Fibroblast of peridontal ligament (primary cell): Measurements from ENCODE around the gene CARD11.

Experiments
- DNase-seq: peaks from one replicate; pipeline ENCODE4 v3.0.0-alpha.2; 2010; ENCODE audit errors: extremely low read depth

The CARD11 gene

DNA sequence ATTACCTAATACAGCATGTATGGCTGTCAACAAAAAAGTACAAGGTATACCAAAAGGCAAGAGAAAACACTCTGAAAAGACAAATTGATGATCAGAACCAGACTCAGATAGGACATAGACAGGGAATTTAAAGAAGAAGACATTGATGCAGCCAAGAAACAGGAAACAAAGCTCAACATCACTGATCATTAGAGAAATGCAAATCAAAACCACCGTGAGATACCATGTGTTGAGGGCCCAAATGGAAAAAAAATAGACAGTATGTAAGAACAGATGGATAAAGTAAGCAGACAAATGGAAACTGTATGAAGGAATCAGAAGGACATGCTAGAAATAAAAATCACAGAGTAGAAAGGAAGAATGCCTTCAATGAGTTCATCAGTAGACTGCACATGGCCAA is 23.3 kb downstream of the CARD11 start:
- DNase-seq = no peak

- no peak for DNase-seq
Measured at GRCh38 chr7:3019801-3020200, 23.9 kb downstream of the CARD11 start.

DNA sequence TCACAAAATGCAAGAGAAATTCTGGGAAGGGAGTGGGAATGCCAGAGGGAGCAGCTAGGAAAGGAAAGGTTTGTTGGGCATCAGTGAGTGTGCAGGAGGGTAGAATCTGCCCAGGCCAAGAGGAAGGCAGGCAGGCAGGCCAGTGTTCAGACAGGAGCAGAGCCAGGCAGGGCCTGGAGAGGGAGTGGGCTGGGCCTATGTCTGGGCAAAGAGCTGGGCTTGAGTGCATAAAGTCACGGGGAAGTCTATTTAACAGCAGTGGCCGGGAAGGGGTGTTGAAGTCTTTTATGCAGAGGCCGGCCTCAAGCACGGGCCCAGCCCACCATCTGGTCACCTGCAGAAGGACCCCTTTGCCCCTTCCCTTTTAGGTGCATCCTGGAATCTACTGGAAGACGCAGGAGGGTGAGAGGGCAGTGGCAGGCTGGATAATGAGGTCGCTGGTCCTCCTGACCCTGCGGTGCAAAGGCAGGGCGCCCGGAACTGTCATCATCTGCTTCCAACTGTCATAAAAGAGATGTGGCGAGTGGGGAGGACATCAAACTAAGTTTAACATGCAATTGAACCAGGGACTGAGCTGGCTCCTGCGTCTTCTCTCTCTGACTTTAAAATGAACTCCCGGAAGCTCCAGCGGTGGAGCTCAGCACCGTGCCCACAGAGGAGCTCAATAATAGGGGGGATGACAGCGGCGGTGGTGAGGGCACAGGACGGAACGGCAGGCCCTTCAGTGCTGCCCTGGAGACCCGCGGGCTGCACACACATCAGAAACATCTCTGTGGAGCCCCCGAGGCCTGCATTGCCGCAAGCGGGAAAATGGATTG is 29.5 kb downstream of the CARD11 start:
- DNase-seq = no peak

DNA sequence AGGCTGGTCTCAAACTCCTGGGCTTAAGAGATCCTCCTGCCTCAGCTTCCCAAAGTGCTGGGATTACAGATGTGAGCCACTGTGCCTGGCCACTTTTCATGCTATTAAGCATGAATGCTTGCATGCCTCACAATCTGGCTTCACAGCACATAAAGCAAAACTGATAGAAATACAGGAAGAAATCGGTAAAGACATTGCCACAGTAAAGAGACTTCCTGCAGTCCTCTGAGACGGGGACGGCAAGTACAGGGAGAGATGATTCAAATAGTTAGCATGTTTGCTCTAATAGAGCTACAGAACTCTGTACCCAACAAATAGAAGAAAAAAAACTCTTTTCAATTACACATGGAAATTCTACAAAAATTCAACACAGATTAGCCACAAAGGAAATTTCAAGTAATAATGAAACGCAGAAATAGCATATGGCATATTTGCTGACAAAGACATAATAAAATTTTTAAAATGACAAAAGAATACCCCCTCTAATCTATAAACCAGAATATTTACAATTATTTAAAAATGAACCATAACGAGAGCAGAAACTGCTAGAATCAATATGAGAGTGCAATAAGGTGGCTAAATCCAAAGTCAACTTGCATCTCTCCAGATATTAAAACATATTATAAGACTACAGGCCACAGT is 32.3 kb downstream of the CARD11 start:
- DNase-seq = no peak

DNA sequence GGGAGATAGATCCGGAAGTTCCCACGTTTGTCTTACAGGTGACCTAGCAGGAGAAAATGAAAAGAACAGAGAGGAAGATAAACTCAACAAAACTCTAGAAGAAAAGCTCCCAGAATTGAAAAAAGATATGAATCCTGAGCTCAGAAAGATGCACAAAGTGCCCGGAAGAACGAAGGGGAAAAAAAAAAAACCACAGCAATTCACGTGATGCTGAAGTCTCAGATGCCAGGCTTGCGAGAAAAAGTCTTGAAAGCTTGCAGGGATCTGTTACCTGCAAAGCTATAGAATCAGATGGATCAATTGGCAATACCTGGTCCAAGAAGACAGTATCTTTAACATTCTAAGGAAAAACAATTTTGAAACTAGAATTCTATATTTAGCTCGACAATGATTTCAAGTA is 33.5 kb downstream of the CARD11 start:
- DNase-seq = no peak

GRCh38 chr7:3009086-3009485 is 34.6 kb downstream of the CARD11 start:
- DNase-seq = no peak

DNA sequence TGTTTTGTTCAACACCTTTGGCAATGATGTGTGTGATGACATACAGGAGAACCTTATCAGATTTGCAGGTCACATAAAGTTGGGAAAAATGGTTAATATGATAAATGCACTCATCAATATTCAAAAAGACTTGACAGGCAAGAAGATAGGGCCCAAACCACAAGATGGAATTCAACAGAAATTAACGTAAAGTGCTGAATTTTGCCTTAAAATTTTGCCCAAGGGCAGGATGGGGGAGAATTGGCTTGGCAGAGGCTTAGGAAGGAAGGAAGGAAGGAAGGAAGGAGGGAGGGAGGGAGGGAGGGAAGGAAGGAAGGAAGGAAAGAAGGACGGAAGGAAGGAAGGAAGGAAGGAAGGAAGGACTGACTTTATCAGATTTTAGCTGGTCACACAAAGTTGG is 35.3 kb downstream of the CARD11 start:
- no peak for DNase-seq

DNA sequence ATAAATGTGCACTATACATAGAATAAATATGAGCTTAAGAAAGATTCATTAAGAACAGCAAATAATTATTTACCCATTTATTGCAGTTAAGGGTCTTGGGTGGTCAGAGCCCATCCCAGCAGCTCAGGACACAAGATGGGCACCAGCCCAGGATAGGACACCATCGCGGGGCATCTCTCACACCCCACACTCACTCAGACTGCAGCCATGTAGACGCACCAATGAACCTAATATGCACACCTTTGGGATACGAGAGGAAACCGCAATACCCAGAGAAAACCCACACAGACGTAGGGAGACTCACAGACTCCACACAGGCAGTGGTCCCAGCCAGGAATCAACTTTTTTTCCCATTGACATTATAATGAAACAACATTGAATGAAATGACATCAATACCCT is 36.0 kb downstream of the CARD11 start:
- no peak for DNase-seq

DNA sequence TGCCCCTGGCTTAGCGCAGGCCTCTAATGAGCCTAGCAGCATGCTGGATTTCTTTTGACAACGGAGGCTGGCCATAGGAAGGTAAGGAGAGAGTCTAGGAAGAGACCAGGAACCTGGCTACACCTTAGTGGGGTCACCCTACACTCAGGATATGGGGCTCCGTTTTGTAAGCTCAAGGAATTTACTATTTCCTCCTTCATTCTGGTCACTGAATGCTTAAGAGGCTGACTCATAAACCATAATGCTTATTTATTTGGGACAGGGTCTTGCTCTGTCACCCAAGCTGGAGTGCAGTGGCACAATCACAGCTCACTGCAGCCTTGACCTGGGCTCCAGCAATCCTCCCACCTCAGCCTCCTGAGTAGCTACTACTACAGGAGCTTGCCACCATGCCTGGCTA is 38.4 kb downstream of the CARD11 start:
- no peak for DNase-seq

DNA sequence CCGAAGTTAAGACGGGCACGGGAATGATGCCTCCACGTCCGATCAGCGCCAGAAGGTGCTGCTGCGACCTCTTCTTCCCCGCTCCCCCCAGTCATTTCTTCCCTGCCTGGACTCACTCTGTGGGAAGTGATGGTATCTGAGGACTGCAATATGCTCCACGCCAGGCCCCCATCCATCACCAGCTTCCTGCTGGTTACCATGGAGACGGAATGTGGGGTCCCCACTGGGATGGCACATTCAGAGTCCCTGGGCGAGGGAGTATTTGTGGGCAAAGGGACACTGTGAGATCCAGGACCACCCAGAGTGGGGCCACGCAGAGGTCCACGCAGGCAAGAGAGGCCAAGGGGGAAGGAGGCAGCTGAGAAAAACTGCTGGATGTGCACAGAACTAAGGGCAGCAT is 39.7 kb downstream of the CARD11 start:
- no peak for DNase-seq

- DNase-seq = no peak
Measured at GRCh38 chr7:3002631-3003030, 41.0 kb downstream of the CARD11 start.

- no peak for DNase-seq
Measured at GRCh38 chr7:3000566-3000965, 43.1 kb downstream of the CARD11 start.

- DNase-seq = no peak
Measured at GRCh38 chr7:2999078-2999500, 44.6 kb downstream of the CARD11 start.

- DNase-seq = no peak
Measured at GRCh38 chr7:2997014-2997413, 46.7 kb downstream of the CARD11 start.

GRCh38 chr7:2996141-2996540 is 47.5 kb downstream of the CARD11 start:
- no peak for DNase-seq

DNA sequence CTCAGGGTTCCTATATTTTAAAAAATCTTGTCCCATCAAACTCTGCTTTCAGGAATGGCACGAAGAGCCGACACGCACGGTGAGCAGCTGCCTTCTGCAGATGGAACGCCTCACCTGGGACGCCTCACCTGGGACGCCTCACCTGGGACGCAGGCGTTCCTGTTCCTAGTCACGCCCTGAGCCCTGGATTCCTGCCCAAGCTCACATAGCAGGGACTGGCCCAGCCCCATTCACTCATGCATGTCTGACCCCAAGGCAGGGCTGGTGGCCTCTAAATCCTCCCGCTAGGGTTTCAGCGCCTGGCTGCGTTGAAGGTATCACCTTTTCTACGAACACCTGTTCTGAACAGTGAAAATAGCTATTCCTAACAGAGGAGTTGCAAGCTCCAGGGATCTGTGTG is 49.8 kb downstream of the CARD11 start:
- no peak for DNase-seq

DNA sequence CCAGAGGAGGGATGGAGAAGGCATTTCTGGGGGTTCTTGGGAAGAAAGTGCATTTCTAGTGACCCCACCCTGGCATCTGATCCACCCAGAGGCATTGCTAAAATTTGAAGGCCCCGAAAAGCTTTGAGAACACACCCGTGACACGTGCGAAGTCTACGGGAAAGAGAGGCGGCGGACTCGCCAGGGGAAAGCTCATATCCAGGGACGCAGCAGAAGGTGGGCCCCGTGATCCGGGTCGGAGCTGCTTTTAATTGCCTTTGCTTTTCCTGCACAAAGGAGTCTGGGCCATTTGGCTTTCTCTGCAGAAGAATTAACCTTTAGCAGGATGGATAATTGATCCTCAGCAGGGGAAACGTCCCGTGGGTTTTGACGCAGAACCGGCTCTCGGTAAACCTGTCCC is 50.3 kb downstream of the CARD11 start:
- DNase-seq = no peak

- no peak for DNase-seq
Measured at GRCh38 chr7:2990949-2991470, 52.7 kb downstream of the CARD11 start.

- no peak for DNase-seq
Measured at GRCh38 chr7:2986561-2986960, 57.1 kb downstream of the CARD11 start.

DNA sequence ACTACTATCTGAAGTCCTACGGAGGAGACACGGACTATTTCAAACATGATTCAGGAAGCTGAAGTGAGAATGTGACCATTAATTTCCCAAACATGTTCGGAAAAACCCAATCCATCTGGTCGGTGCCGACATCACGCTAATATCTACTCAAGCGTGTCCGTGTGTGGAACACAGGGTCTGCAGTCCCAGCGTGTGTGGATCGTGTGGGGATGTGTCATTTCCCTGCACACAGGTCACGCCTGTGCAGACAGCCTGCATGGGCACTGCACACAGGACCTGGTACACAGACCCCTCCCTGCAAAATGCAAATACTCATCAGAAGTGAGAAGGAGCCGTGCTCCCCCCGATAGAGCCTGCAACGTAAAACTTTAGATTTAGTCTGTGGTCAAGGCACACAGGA is 57.8 kb downstream of the CARD11 start:
- DNase-seq = no peak

- no peak for DNase-seq
Measured at GRCh38 chr7:2984091-2984490, 59.6 kb downstream of the CARD11 start.

- DNase-seq = no peak
Measured at GRCh38 chr7:2983586-2983985, 60.1 kb downstream of the CARD11 start.

- DNase-seq = no peak
Measured at GRCh38 chr7:2982831-2983230, 60.8 kb downstream of the CARD11 start.
